ENCODE measurements around the gene TATDN3.

DNA sequence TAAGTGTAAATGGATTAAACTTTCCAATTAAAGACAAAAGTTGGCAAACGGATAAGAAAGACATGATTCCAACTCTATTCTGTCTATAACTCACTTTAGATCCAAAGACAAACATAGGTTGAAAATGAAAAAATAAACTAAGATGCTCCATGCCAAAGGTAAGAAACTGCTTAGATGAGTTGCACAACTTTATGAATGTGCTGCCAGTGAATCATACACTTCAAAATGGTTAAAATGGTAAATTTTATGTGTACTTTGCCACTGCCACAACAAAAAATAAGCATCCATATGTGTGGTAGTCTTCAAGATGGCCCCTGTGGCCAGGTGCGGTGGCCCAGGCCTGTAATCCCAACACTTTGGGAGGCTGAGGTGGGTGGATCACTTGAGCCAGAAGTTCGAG, 45.1 kb upstream of the TATDN3 start:
- no peak for TF ChIP-seq POLR2A (IDR thresholded peaks at IDR 0.05)
- TF ChIP-seq, protein P1, sequence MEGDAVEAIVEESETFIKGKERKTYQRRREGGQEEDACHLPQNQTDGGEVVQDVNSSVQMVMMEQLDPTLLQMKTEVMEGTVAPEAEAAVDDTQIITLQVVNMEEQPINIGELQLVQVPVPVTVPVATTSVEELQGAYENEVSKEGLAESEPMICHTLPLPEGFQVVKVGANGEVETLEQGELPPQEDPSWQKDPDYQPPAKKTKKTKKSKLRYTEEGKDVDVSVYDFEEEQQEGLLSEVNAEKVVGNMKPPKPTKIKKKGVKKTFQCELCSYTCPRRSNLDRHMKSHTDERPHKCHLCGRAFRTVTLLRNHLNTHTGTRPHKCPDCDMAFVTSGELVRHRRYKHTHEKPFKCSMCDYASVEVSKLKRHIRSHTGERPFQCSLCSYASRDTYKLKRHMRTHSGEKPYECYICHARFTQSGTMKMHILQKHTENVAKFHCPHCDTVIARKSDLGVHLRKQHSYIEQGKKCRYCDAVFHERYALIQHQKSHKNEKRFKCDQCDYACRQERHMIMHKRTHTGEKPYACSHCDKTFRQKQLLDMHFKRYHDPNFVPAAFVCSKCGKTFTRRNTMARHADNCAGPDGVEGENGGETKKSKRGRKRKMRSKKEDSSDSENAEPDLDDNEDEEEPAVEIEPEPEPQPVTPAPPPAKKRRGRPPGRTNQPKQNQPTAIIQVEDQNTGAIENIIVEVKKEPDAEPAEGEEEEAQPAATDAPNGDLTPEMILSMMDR (IDR thresholded peaks at IDR 0.05): no peak
